Right atrium auricular region (tissue), 2 donors: Measurements from ENCODE around the gene ASPHD2. TPM values are rescaled to one million over a fixed set of nuclear protein-coding genes. Genes with fewer than 3 reads are reported as not detected.

Source experiments
- DNase-seq: peaks from one replicate; pipeline ENCODE4 v3.0.0-alpha.2; 2019; ENCODE audit warnings: low spot score
- H3K27ac ChIP-seq, 2 donors: fragments of 200-600 bp; sonication (generic); 1 replicate in 1 of 2; 2 replicates in 1 of 2; pipeline ENCODE4 v1.5.1; 2016 to 2019
- H3K27me3 ChIP-seq, 2 donors: fragments of 200-600 bp; sonication (generic); one replicate each; pipeline versions ENCODE4 v1.5.1 to v1.6.0; 2017 to 2019
- H3K36me3 ChIP-seq: fragments of 200-600 bp; sonication (generic); one replicate; pipeline ENCODE4 v1.5.1; 2016
- H3K4me1 ChIP-seq, 2 donors: fragments of 200-600 bp; sonication (generic); one replicate each; pipeline versions ENCODE4 v1.5.1 to v1.6.0; 2017 to 2019
- H3K4me3 ChIP-seq, 2 donors: fragments of 200-600 bp; sonication (generic); 1 replicate in 1 of 2; 2 replicates in 1 of 2; pipeline ENCODE4 v1.5.1; 2017 to 2019; ENCODE audit warnings: mild to moderate bottlenecking in 1 of 2, moderate library complexity in 1 of 2
- H3K9me3 ChIP-seq, 2 donors: fragments of 200-600 bp; sonication (generic); one replicate each; pipeline ENCODE4 v1.5.1; 2019
- total RNA-seq, 2 donors: library from RNA; depleted of rRNA; stranded (reverse); fragments of >200 nt; gene quantifications; one replicate each; pipeline ENCODE4 v1.1.0, GENCODE V29; 2016
- TF ChIP-seq, protein P1 (sequence below), 2 donors: fragments of 200-600 bp; sonication (generic); IDR thresholded peaks; one replicate each; pipeline ENCODE4 v1.5.1; 2019; ENCODE audit warnings: antibody characterized with exemption in 2 of 2

The ASPHD2 gene
- total RNA-seq, 2 donors from 2014 or later = 0.11 to 0.71 TPM

DNA sequence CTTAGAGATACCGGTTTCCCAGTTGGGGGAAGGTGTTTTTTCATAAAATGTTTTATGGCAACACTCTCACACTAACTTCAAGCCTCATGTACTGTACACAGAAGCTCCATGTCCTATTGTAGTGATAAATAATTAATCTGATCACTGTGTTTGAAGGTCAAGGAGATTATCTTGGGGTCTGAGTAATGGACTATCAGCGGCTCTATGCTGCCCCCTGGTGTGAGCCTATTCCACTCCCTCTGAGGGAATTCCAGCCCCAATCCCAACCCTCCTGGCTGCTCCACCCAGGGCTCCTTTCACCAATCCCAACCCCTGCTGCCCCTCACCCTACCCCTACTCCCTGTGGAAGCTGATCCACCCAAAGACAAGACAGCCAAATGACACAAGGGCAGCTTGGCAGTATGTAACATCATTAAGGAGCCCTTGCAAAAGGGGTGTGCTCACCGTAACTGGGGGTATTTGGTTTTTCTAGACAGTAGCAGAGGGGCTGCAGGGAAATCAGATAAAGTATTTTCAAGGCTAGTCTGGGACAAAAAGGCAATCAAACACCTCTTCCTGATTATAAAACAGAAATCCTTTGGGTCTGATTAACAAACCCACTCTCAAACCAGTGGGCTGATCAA, 32.2 kb downstream of the ASPHD2 start:
- Histone ChIP-seq H3K4me3 (no peak overlapping the region), H3K27ac (no peak overlapping the region), H3K9me3 (no peaks in the 10 kb centered on the region), H3K36me3 (peaks cover 61% of the 10 kb centered on the region), H3K4me1 (peaks cover 0 to 6% of the 10 kb centered on the region in 2 donors), H3K27me3 (no peaks in the 10 kb centered on the region)
- TF ChIP-seq, protein P1, sequence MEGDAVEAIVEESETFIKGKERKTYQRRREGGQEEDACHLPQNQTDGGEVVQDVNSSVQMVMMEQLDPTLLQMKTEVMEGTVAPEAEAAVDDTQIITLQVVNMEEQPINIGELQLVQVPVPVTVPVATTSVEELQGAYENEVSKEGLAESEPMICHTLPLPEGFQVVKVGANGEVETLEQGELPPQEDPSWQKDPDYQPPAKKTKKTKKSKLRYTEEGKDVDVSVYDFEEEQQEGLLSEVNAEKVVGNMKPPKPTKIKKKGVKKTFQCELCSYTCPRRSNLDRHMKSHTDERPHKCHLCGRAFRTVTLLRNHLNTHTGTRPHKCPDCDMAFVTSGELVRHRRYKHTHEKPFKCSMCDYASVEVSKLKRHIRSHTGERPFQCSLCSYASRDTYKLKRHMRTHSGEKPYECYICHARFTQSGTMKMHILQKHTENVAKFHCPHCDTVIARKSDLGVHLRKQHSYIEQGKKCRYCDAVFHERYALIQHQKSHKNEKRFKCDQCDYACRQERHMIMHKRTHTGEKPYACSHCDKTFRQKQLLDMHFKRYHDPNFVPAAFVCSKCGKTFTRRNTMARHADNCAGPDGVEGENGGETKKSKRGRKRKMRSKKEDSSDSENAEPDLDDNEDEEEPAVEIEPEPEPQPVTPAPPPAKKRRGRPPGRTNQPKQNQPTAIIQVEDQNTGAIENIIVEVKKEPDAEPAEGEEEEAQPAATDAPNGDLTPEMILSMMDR (IDR thresholded peaks at IDR 0.05) = peak; percentile 70 to 81
- DNase-seq = no peak

DNA sequence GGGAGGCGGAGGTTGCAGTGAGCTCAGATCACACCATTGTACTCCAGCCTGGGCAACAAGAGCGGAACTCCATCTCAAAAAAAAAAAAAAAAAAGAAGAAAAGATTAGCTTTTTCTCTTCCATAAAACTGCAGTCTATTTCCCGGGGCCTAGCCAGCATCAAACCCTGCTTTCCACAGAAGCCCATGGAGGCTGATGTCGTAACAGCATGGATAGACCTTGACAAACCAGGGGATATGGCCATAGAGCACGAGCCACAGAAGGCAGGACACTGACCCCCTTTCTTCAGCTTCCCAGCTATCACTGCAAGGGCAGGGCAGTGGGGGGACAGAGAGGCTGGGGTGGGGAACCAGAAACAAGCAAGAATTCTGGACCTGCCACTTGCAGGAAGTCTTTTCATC, 33.0 kb downstream of the ASPHD2 start:
- DNase-seq = no peak
- H3K4me1 ChIP-seq = peaks cover 0 to 6% of the 10 kb centered on the region in 2 donors
- H3K27ac ChIP-seq = no peak overlapping the region
- TF ChIP-seq, protein P1 (IDR thresholded peaks at IDR 0.05) = no peak
- H3K36me3 ChIP-seq = peaks cover 60% of the 10 kb centered on the region
- H3K27me3 ChIP-seq = no peaks in the 10 kb centered on the region
- no peak overlapping the region for H3K4me3 ChIP-seq
- no peaks in the 10 kb centered on the region for H3K9me3 ChIP-seq

DNA sequence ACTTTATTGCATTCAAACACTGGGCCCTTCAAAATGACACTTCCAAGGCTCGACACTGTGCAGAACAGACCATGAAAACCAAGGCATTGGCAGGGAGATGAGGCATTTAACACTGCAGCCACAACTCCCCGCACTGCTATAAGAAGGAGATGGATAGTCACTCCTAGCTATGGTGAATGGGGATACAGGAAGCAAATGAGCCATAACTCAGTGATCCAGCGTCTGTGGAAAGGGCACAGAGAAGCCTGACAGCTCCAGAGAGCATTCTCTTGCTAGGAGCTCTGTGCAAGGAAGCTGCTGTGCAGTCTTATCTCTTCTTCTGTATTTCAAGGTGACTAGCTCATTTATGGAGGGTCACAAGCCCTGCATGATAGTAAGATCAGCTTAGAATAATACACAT, 33.6 kb downstream of the ASPHD2 start:
- DNase-seq = no peak
- Histone ChIP-seq H3K27ac (no peak overlapping the region), H3K9me3 (no peaks in the 10 kb centered on the region), H3K4me3 (no peak overlapping the region), H3K36me3 (peaks cover 60% of the 10 kb centered on the region), H3K4me1 (peaks cover 0 to 6% of the 10 kb centered on the region in 2 donors), H3K27me3 (no peaks in the 10 kb centered on the region)
- TF ChIP-seq, protein P1 (IDR thresholded peaks at IDR 0.05) = no peak

DNA sequence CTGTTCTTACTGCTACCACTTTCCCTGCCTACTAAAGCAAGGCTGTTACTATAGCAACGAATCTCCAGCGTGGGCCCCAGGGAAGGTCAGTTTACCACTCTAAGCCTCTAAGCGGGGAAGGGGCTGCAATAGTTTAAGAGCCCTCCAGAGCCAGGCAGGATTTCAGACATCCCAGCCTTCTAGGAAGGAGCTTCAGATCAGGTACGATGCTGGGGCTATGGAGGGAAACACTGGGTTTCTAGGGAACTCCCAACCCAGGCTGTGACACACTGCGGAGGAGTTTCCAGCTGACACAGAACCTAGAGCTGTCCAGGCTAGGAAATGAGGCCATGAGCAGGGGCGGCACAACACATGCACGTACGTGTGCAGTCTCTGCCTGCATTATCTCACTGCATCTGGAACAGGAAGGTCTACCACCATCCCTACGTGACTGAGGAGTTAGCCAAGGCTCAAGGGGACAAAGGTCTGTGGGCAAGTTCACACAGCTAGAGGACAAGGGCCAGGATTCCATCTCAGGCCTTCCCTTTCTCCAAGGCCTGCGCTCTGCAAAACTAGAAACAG, 34.1 kb downstream of the ASPHD2 start:
- DNase-seq = no peak
- H3K9me3 ChIP-seq = no peaks in the 10 kb centered on the region
- peaks cover 60% of the 10 kb centered on the region for H3K36me3 ChIP-seq
- H3K27me3 ChIP-seq = no peaks in the 10 kb centered on the region
- TF ChIP-seq, protein P1 (IDR thresholded peaks at IDR 0.05) = no peak
- no peak overlapping the region for H3K4me3 ChIP-seq
- peaks cover 0 to 6% of the 10 kb centered on the region in 2 donors for H3K4me1 ChIP-seq
- H3K27ac ChIP-seq = no peak overlapping the region

DNA sequence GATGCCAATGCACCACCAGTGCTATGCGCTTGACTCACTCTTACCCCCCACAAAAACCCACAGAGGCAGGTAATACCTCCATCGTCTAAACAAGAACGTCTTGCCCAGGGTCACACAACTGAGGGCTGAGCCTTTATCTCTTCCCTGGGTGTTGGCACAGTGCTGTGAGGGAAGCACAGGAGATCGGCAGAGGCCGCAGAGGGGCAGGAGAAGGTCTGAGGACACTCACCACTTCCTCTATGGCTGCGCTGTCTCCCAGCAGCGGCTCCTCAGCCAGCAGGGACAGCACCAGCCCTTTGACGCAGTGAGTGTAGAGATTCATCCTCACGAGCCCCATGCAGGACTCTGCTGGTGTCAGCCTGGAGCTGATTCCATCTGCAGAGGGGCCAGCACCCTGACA, 34.6 kb downstream of the ASPHD2 start:
- Histone ChIP-seq H3K4me3 (no peak overlapping the region), H3K9me3 (no peaks in the 10 kb centered on the region), H3K4me1 (peaks cover 0 to 6% of the 10 kb centered on the region in 2 donors), H3K36me3 (peaks cover 65% of the 10 kb centered on the region), H3K27me3 (no peaks in the 10 kb centered on the region), H3K27ac (no peak overlapping the region)
- no peak for DNase-seq
- TF ChIP-seq, protein P1 (IDR thresholded peaks at IDR 0.05) = no peak

DNA sequence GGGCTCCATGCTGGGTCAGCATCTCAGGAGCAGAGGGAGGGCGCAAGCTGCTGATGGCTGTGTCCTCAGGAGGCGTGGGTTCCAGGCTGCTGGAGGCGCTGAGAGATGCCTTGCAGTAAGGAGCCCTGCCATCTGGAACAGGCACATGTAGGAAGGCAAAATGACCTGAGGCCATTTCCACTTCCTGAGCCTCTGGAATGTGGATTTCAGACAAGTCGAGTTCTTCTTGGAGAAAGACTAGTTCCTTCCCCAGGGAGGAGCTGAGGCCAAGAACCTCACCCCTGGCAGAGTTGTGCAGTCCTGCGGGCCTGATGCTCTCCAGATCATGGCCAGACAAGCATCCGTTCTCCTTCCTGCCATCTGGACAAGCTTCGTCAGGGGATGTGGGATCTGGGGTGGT, 35.3 kb downstream of the ASPHD2 start:
- no peak for DNase-seq
- Histone ChIP-seq H3K27ac (no peak overlapping the region), H3K4me1 (peaks cover 0 to 6% of the 10 kb centered on the region in 2 donors), H3K27me3 (no peaks in the 10 kb centered on the region), H3K36me3 (peaks cover 71% of the 10 kb centered on the region), H3K4me3 (no peak overlapping the region), H3K9me3 (no peaks in the 10 kb centered on the region)
- TF ChIP-seq, protein P1 (IDR thresholded peaks at IDR 0.05) = no peak
